Activated B cell treated with CpG ODN at 0.5 μM for 24 hours (primary cell): ENCODE results near the gene MDM4. TPM values are rescaled to one million over a fixed set of nuclear protein-coding genes. Genes with fewer than 3 reads are reported as not detected.

ENCODE experiments used
- ATAC-seq: fragments of 200-7000 bp; cut with Tn5 transposase; one replicate; pipeline ENCODE4 v1.10.0; 2021; ENCODE audit warnings: low read depth, mild to moderate bottlenecking, moderate library complexity
- CTCF ChIA-PET: fragments of 350-600 bp; sonication (Branson Sonifier 250); formaldehyde crosslinking; loops from one replicate; lab custom pipeline; 2021; ENCODE audit warnings: antibody characterized with exemption; lab: Charles Lee
- POLR2A ChIA-PET: fragments of 350-600 bp; sonication (Branson Sonifier 250); formaldehyde crosslinking; loops from one replicate; lab custom pipeline; 2021; ENCODE audit warnings: antibody characterized with exemption; lab: Charles Lee
- DNase-seq: peaks from one replicate; pipeline ENCODE4 v3.0.0; 2022
- H3K27ac Mint-ChIP-seq: one replicate; pipeline ENCODE4 v1.8.0; 2020; ENCODE audit warnings: mixed read lengths
- H3K27me3 Mint-ChIP-seq: one replicate; pipeline ENCODE4 v1.8.0; 2021; ENCODE audit warnings: mixed read lengths
- H3K36me3 Mint-ChIP-seq: one replicate; pipeline ENCODE4 v1.8.0; 2021; ENCODE audit warnings: low read depth, mixed read lengths
- H3K4me1 Mint-ChIP-seq: one replicate; pipeline ENCODE4 v1.8.0; 2021; ENCODE audit warnings: mixed read lengths
- H3K4me3 Mint-ChIP-seq: one replicate; pipeline ENCODE4 v1.8.0; 2020; ENCODE audit warnings: mild to moderate bottlenecking, mixed read lengths
- H3K9me3 Mint-ChIP-seq: one replicate; pipeline ENCODE4 v1.8.0; 2020; ENCODE audit warnings: mixed read lengths
- CTCF ChIP-seq: fragments of 200-600 bp; IDR thresholded peaks from one replicate; pipeline ENCODE4 v1.8.0; 2022; ENCODE audit warnings: antibody characterized with exemption, mild to moderate bottlenecking
- intact Hi-C: fragments of 100-400 bp; cut with micrococcal nuclease; formaldehyde crosslinking; loops from one replicate; pipeline ENCODE4 v1.15.1; 2024
- total RNA-seq: library from RNA; stranded (reverse); gene quantifications from 2 replicates; pipeline ENCODE4 v1.2.3, GENCODE V29; 2022

MDM4 gene
- total RNA-seq, 1 donor from 2014 or later: 264 TPM

- intact Hi-C loops: no loop called here
- ATAC-seq (no peak), DNase-seq (no peak)
- Mint-ChIP-seq H3K9me3 (no peaks in the 10 kb centered on the region), H3K4me1 (peaks cover 70% of the 10 kb centered on the region), H3K27ac (no peak overlapping the region), H3K27me3 (no peaks in the 10 kb centered on the region), H3K36me3 (peaks cover 70% of the 10 kb centered on the region), H3K4me3 (no peak overlapping the region)
- ChIA-PET CTCF (no interaction called here), POLR2A (interaction anchor here (0.8 kb wide), 2 partner anchors 11 to 12 kb away, joined by 3 read pairs; no protein-coding TSS in a partner anchor)
- no peak for TF ChIP-seq CTCF
These were observed 46.9 kb upstream of the MDM4 start for GRCh38 chr1:204469304-204469703.

- DNase-seq: no peak
- TF ChIP-seq CTCF: no peak
- peaks cover 69% of the 10 kb centered on the region for H3K4me1 Mint-ChIP-seq
- peak overlapping the region; percentile 59 for H3K27ac Mint-ChIP-seq
- ATAC-seq: no peak
- H3K36me3 Mint-ChIP-seq: peaks cover 60% of the 10 kb centered on the region
- H3K4me3 Mint-ChIP-seq: no peak overlapping the region
- CTCF ChIA-PET: no interaction called here
- no peaks in the 10 kb centered on the region for H3K9me3 Mint-ChIP-seq
- no peaks in the 10 kb centered on the region for H3K27me3 Mint-ChIP-seq
- POLR2A ChIA-PET: interaction anchor here (1.3 to 12.1 kb wide), 3 partner anchors 10 to 24 kb away, joined by 7 to 262 read pairs (median 14); partner anchors contain the start of gene PIK3C2B
- intact Hi-C loops: no loop called here
These were observed 44.5 kb upstream of the MDM4 start for GRCh38 chr1:204471687-204472086.

- TF ChIP-seq CTCF: no peak
- H3K9me3 Mint-ChIP-seq: no peaks in the 10 kb centered on the region
- intact Hi-C loops: no loop called here
- H3K27me3 Mint-ChIP-seq: no peaks in the 10 kb centered on the region
- H3K36me3 Mint-ChIP-seq: peaks cover 60% of the 10 kb centered on the region
- CTCF ChIA-PET: interaction anchor here (0.9 to 1.1 kb wide), 2 partner anchors 20 to 30 kb away, joined by 3 to 4 read pairs; no protein-coding TSS in a partner anchor
- POLR2A ChIA-PET: interaction anchor here (0.9 to 12.1 kb wide), 4 partner anchors 9 to 26 kb away, joined by 5 to 262 read pairs (median 10); partner anchors contain the start of gene PIK3C2B
- DNase-seq: no peak
- peaks cover 70% of the 10 kb centered on the region for H3K4me1 Mint-ChIP-seq
- peak overlapping the region; percentile 75 for H3K27ac Mint-ChIP-seq
- no peak overlapping the region for H3K4me3 Mint-ChIP-seq
- ATAC-seq: peak; percentile 49
These were observed 43.5 kb upstream of the MDM4 start for GRCh38 chr1:204472660-204473059.

GRCh38 chr1:204473400-204473965, 42.7 kb upstream of the MDM4 start:
- Mint-ChIP-seq H3K9me3 (no peaks in the 10 kb centered on the region), H3K4me1 (peaks cover 70% of the 10 kb centered on the region), H3K4me3 (no peak overlapping the region), H3K27ac (peak overlapping the region; percentile 75), H3K36me3 (peaks cover 60% of the 10 kb centered on the region), H3K27me3 (no peaks in the 10 kb centered on the region)
- ChIA-PET POLR2A (interaction anchor here (0.9 to 12.1 kb wide), 2 partner anchors 22 to 27 kb away, joined by 5 to 262 read pairs; partner anchors contain the start of gene PIK3C2B), CTCF (interaction anchor here (0.6 to 1.1 kb wide), 3 partner anchors 20 to 41 kb away, joined by 3 to 5 read pairs (median 4); no protein-coding TSS in a partner anchor)
- DNase-seq (no peak), ATAC-seq (no peak)
- intact Hi-C loops: no loop called here
- no peak for TF ChIP-seq CTCF
